ENCODE results near the gene PLA2G15. TPM values are rescaled to one million over a fixed set of nuclear protein-coding genes. Genes with fewer than 3 reads are reported as not detected.

Gene PLA2G15
- total and polyA plus RNA-seq, 2 of the 13 experiments (the other 11 are each of a cell fraction or from before 2014, with no cell fraction given), result 14.4 to 23.7 TPM

DNA sequence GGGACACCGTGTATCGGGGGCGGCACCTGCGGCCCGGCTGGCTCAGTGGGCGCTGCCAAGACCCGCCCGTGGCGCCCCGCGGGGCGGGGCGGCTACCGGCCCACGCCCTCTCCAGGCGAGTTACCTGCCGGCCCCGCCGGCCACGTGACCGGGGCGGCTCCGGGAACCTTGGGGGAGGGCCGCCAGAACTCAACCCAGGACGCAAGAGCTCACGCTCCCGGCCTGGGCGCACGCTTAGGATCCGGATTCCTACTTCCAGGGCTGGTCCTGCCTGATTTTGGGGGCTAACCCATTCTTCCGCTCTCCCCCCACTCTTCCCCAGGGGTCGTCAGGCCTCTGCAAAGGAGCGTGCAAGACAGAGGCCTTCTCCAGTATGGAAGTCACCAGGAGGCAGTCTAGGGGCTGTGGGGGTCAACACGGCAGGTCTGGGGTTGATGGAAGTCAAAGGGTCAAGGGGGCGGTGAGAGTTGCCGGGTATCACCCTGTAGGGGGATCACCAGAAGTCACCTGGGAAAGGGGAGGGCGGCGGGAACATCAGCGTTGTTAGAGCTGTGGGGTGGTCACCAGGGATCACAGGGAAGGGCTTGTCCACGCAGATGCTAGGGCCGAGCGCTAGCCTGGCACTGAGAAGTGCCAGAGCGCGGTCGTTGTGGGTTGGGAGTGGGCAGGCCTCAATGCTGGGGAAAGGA, 8.9 kb upstream of the PLA2G15 start (continued):
- TF ChIP-seq ZUFSP (CRISPR knock-in tag; IDR thresholded peaks at IDR 0.05; ENCODE audit: borderline replicate concordance), result no peak
- TF ChIP-seq ATF7-NPFF (CRISPR knock-in tag; IDR thresholded peaks at IDR 0.05; ENCODE audit: low read depth), result peak; percentile 54
- TF ChIP-seq GTF2F1 (IDR thresholded peaks at IDR 0.05; ENCODE audit: low read length), result no peak
- TF ChIP-seq PHF8 (CRISPR knock-in tag; IDR thresholded peaks at IDR 0.05), result peak; percentile 58
- peak; percentile 87 for TF ChIP-seq YEATS4 (CRISPR knock-in tag; IDR thresholded peaks at IDR 0.05; ENCODE audit: borderline replicate concordance)
- no peak for TF ChIP-seq FLYWCH1 (CRISPR knock-in tag; IDR thresholded peaks at IDR 0.05)
- TF ChIP-seq ZNF619 (CRISPR knock-in tag; IDR thresholded peaks at IDR 0.05), result no peak
- TF ChIP-seq DMAP1 (CRISPR knock-in tag; IDR thresholded peaks at IDR 0.05), result no peak; the same call in 1 of the 2 replicates
- TF ChIP-seq ARNT2 (CRISPR knock-in tag; IDR thresholded peaks at IDR 0.05; ENCODE audit: low read depth), result peak; percentile 84
- TF ChIP-seq ZNF616 (CRISPR knock-in tag; IDR thresholded peaks at IDR 0.05; ENCODE audit: low read depth), result no peak
- TF ChIP-seq MAFF (IDR thresholded peaks at IDR 0.05; ENCODE audit: low read depth, low read length), result no peak
- no peak; the same call in 1 of the 2 replicates for TF ChIP-seq ZNF274 (CRISPR knock-in tag; IDR thresholded peaks at IDR 0.05)
- no peak for TF ChIP-seq PAF1 (CRISPR knock-in tag; IDR thresholded peaks at IDR 0.05)
- 0 out of 2 replicates have a peak, but pooled peaks have one; percentile 59 for TF ChIP-seq TEAD2 (CRISPR knock-in tag; IDR thresholded peaks at IDR 0.05)
- no peak for TF ChIP-seq ZNF30 (CRISPR knock-in tag; IDR thresholded peaks at IDR 0.05)
- no peak for TF ChIP-seq KDM6A (CRISPR knock-in tag; IDR thresholded peaks at IDR 0.05; ENCODE audit: low read depth)
- peak; percentile 79; the same call in 1 of the 2 replicates for TF ChIP-seq ZNF280D (CRISPR knock-in tag; IDR thresholded peaks at IDR 0.05)
- peak; percentile 57; the same call in 1 of the 2 replicates for TF ChIP-seq NR2F2 (IDR thresholded peaks at IDR 0.05; ENCODE audit: borderline replicate concordance, low read depth)
- TF ChIP-seq ZNF460 (CRISPR knock-in tag; IDR thresholded peaks at IDR 0.05; ENCODE audit: borderline replicate concordance), result no peak; the same call in 1 of the 2 replicates
- peak; percentile 36; the same call in 1 of the 2 replicates for TF ChIP-seq NFYB (CRISPR knock-in tag; IDR thresholded peaks at IDR 0.05)
- 0 out of 2 replicates have a peak, but pooled peaks have one; percentile 49 for TF ChIP-seq GFI1 (CRISPR knock-in tag; IDR thresholded peaks at IDR 0.05; ENCODE audit: borderline replicate concordance)
- peak; percentile 57 for TF ChIP-seq ZNF607 (CRISPR knock-in tag; IDR thresholded peaks at IDR 0.05; ENCODE audit: borderline replicate concordance)
- no peak for TF ChIP-seq DMTF1 (CRISPR knock-in tag; IDR thresholded peaks at IDR 0.05)
- peak; percentile 88 for TF ChIP-seq ZNF253 (CRISPR knock-in tag; IDR thresholded peaks at IDR 0.05; ENCODE audit: borderline replicate concordance)
- 0 out of 2 replicates have a peak, but pooled peaks have one; percentile 50 for TF ChIP-seq PAWR (CRISPR knock-in tag; IDR thresholded peaks at IDR 0.05; ENCODE audit: borderline replicate concordance)

Measured in HepG2 (cell line).